ENCODE data around the gene STUM.
A peak's percentile ranks its signal among the peaks of the same experiment; 100 is the strongest.

The STUM gene

GRCh38 chr1:226563666-226564065 is 15.1 kb downstream of the STUM start:
- peak in 1 of 2 donors; percentile 66 for DNase-seq
- Histone ChIP-seq H3K36me3 (no peaks in the 10 kb centered on the region), H3K4me3 (no peak overlapping the region), H3K9me3 (no peaks in the 10 kb centered on the region), H3K27ac (peak overlapping the region; percentile 46 to 50), H3K27me3 (no peaks in the 10 kb centered on the region), H3K4me1 (peaks cover 0 to 32% (median 25%) of the 10 kb centered on the region in 4 donors)
- intact Hi-C loops (cut with DNase I; ENCODE audit: low total_unique reads): no loop called here
- TF ChIP-seq, protein P1, sequence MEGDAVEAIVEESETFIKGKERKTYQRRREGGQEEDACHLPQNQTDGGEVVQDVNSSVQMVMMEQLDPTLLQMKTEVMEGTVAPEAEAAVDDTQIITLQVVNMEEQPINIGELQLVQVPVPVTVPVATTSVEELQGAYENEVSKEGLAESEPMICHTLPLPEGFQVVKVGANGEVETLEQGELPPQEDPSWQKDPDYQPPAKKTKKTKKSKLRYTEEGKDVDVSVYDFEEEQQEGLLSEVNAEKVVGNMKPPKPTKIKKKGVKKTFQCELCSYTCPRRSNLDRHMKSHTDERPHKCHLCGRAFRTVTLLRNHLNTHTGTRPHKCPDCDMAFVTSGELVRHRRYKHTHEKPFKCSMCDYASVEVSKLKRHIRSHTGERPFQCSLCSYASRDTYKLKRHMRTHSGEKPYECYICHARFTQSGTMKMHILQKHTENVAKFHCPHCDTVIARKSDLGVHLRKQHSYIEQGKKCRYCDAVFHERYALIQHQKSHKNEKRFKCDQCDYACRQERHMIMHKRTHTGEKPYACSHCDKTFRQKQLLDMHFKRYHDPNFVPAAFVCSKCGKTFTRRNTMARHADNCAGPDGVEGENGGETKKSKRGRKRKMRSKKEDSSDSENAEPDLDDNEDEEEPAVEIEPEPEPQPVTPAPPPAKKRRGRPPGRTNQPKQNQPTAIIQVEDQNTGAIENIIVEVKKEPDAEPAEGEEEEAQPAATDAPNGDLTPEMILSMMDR (IDR thresholded peaks at IDR 0.05): no peak

- Histone ChIP-seq H3K27ac (no peak overlapping the region), H3K36me3 (no peaks in the 10 kb centered on the region), H3K27me3 (no peaks in the 10 kb centered on the region), H3K4me3 (no peak overlapping the region), H3K4me1 (peaks cover 0 to 45% (median 34%) of the 10 kb centered on the region in 4 donors), H3K9me3 (no peaks in the 10 kb centered on the region)
- DNase-seq: peak in 1 of 2 donors; percentile 34
- intact Hi-C loops (cut with DNase I; ENCODE audit: low total_unique reads): no loop called here
- TF ChIP-seq, protein P1 (IDR thresholded peaks at IDR 0.05): no peak
Observed at GRCh38 chr1:226565476-226565875, 16.9 kb downstream of the STUM start.

GRCh38 chr1:226566234-226566633 is 17.7 kb downstream of the STUM start:
- H3K4me1 ChIP-seq: peaks cover 0 to 45% (median 34%) of the 10 kb centered on the region in 4 donors
- no peaks in the 10 kb centered on the region for H3K27me3 ChIP-seq
- TF ChIP-seq, protein P1 (IDR thresholded peaks at IDR 0.05): no peak
- H3K9me3 ChIP-seq: no peaks in the 10 kb centered on the region
- DNase-seq: no peak
- no peak overlapping the region for H3K27ac ChIP-seq
- no peaks in the 10 kb centered on the region for H3K36me3 ChIP-seq
- H3K4me3 ChIP-seq: no peak overlapping the region
- intact Hi-C loops (cut with DNase I; ENCODE audit: low total_unique reads): no loop called here

- no peak overlapping the region for H3K4me3 ChIP-seq
- TF ChIP-seq, protein P1 (IDR thresholded peaks at IDR 0.05): no peak
- H3K36me3 ChIP-seq: no peaks in the 10 kb centered on the region
- H3K4me1 ChIP-seq: peaks cover 0 to 45% (median 34%) of the 10 kb centered on the region in 4 donors
- no peaks in the 10 kb centered on the region for H3K9me3 ChIP-seq
- no peaks in the 10 kb centered on the region for H3K27me3 ChIP-seq
- DNase-seq: no peak
- H3K27ac ChIP-seq: no peak overlapping the region
- intact Hi-C loops (cut with DNase I; ENCODE audit: low total_unique reads): no loop called here
Observed at GRCh38 chr1:226566760-226567159, 18.2 kb downstream of the STUM start.

DNA sequence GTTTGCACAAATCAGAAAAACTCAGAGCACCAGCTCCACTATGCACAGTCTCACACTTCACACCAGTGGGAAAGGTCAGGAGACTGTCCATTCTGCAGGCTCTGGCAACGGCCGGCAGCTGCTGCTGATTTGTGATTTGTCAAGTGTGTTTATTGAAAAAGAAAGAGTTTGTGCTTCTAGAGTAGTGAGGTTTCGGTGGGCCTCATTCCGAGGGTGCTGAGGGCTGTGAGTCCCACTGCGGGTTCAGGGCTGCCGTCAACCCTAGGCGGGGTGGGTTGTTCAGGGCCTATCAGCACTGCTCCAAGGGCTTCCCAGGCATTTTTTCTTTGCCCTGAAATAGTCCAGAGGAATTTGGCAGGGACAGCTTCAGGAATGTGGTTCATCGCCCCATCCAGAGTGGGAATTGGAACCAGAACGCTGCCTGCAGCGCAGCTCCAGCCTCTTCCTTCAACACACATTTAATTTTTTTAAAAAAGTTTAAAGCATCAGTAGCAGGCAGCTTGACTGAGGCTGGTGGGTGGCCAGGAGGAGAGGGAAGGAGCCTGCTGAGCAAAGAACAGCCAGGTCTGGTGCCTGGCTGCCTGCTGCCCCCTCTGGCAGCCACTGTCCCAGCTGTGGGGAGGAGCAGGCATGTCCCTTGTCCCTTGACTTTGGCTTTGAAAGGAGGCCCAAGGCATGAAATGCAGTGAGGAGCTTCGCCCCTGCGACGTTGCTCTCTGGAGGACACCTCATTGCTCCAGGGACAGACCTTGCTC is 19.7 kb downstream of the STUM start:
- Histone ChIP-seq H3K27me3 (no peaks in the 10 kb centered on the region), H3K27ac (peak overlapping the region; percentile 54 to 70), H3K36me3 (no peaks in the 10 kb centered on the region), H3K4me3 (no peak overlapping the region), H3K9me3 (no peaks in the 10 kb centered on the region), H3K4me1 (peaks cover 0 to 38% (median 31%) of the 10 kb centered on the region in 4 donors)
- TF ChIP-seq, protein P1 (IDR thresholded peaks at IDR 0.05): peak; percentile 31 to 49
- intact Hi-C loops (cut with DNase I; ENCODE audit: low total_unique reads): no loop called here
- peak in 1 of 2 donors; percentile 77 for DNase-seq

Measured in tibial artery (tissue), 4 donors.